Activated CD8-positive, alpha-beta memory T cell treated with anti-CD3 and anti-CD28 coated beads, Interleukin-2, amount 10 ng/mL, durations not matched to agents 7 days and 5 days (primary cell): Measurements from ENCODE around the gene EIF4EBP2. TPM values are rescaled to one million over a fixed set of nuclear protein-coding genes. Genes with fewer than 3 reads are reported as not detected.

ENCODE experiments used
- ATAC-seq: fragments of 150-1000 bp; cut with Tn5 transposase; one replicate; pipeline ENCODE4 v1.10.0; 2021; ENCODE audit warnings: moderate library complexity
- CTCF ChIA-PET: fragments of 350-600 bp; sonication (Branson Sonifier 250); formaldehyde crosslinking; loops from one replicate; lab custom pipeline; 2021; ENCODE audit warnings: antibody characterized with exemption; lab: Charles Lee
- DNase-seq: peaks from one replicate; pipeline ENCODE4 v3.0.0-alpha.2; 2020
- H3K27ac Mint-ChIP-seq: one replicate; pipeline ENCODE4 v1.8.0; 2021; ENCODE audit warnings: mild to moderate bottlenecking, mixed read lengths
- H3K27me3 Mint-ChIP-seq: one replicate; pipeline ENCODE4 v1.8.0; 2021; ENCODE audit warnings: mixed read lengths
- H3K36me3 Mint-ChIP-seq: one replicate; pipeline ENCODE4 v1.8.0; 2021; ENCODE audit warnings: mild to moderate bottlenecking, mixed read lengths
- H3K4me1 Mint-ChIP-seq: one replicate; pipeline ENCODE4 v1.8.0; 2021; ENCODE audit warnings: mixed read lengths
- H3K4me3 Mint-ChIP-seq: one replicate; pipeline ENCODE4 v1.8.0; 2021; ENCODE audit warnings: mild to moderate bottlenecking, moderate library complexity, mixed read lengths
- H3K9me3 Mint-ChIP-seq: one replicate; pipeline ENCODE4 v1.8.0; 2022; ENCODE audit warnings: low read depth, mixed read lengths
- total RNA-seq, 2 experiments: library from RNA; stranded (reverse); gene quantifications; one replicate each; pipeline ENCODE4 v1.2.3, GENCODE V29; 2021

The EIF4EBP2 gene
- total RNA-seq, 2 experiments from 2014 or later = 37.8 to 51.7 TPM

DNA sequence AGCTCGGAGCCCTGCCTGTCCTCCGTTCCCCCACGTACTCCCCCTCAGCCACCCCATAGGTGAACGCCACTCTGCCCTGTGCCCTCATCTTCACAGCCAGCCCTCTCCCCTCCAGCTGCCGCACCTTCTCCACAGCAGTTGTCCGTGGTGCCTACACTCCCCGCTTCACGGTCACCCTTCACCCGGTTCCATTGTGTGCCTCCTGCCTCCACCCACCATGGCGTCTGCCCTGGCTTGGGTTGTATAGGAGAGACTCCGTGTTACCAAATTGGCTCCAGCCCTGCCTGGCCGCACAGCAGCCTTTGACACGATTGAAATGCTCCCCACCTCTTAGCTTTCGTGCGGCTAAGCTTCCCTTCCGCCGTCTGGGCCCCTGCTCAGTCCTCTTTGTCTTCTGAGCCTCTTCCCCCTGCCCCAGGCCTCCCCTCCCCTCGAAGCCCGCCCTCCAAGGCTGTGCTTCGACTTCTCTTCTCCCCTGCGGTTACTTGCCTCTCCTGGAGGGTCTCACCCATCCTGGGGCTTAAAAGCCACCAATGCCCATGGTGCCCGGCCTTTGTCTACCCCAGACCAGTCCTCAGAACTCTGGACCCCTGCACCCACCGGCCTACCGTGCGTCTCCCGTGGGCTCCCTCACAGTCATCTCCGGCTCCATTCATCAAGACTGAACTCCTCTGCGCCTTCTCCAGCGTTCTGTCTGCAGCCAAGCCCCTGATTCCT is 56.0 kb downstream of the EIF4EBP2 start:
- H3K27me3 Mint-ChIP-seq = peaks cover 65% of the 10 kb centered on the region
- peaks cover 2% of the 10 kb centered on the region for H3K4me1 Mint-ChIP-seq
- no peak for ATAC-seq
- CTCF ChIA-PET = interaction anchor here (1.2 to 2.7 kb wide), 4 partner anchors 40 to 419 kb away, joined by 3 to 20 read pairs (median 8); no protein-coding TSS in a partner anchor
- no peaks in the 10 kb centered on the region for H3K9me3 Mint-ChIP-seq
- no peaks in the 10 kb centered on the region for H3K36me3 Mint-ChIP-seq
- no peak for DNase-seq
- H3K27ac Mint-ChIP-seq = no peak overlapping the region
- no peak overlapping the region for H3K4me3 Mint-ChIP-seq

DNA sequence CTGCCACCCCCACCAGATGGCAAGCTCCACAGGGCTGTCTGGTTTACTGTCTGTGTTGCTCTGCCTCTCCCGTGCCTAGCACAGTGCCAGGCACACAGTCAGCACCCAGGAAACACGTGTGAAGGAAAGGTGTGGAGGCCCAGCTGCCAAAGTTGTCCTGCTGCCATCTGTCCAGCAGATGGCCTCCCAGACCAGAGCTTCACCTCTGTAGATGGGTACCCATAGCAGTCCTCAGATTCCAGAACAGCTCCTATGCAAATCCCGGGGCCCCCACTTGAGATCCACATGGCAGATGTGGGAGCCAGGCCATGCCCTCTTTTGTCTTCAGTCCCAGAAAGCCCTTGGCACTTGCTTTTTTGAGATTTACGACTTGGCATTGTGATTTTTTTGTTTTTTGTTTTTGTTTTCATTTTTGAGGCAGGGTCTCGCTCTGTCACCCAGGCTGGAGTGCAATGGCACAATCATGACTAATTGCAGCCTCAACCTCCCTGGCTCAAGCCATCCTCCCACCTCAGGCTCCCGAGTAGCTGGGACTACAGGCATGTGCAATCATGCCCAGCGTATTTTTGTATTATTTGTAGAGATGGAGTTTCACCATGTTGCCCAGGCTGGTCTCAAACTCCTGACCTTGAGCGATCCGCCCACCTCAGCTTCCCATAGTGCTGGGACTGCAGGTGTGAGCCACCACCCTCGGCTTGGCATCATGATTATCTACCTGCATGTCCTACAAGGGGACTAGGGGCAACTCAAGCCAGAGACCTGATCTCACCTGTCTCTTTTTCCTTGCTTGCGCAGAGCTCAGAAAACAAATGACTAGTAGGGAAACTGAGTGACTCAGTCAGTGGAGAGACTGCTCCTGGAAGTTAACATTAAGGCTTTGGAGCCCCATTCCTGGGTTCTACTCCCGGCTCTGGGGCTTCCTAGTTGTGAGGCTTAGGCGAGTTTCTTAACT is 57.7 kb downstream of the EIF4EBP2 start:
- no peaks in the 10 kb centered on the region for H3K36me3 Mint-ChIP-seq
- DNase-seq (peak; percentile 67), ATAC-seq (peak; percentile 81)
- CTCF ChIA-PET = interaction anchor here (0.7 to 3.2 kb wide), 39 partner anchors 10 to 427 kb away, joined by 3 to 20 read pairs (median 4); partner anchors contain the start of genes EIF4EBP2, PALD1 and PCBD1
- H3K4me1 Mint-ChIP-seq = peaks cover 2% of the 10 kb centered on the region
- H3K27ac Mint-ChIP-seq = no peak overlapping the region
- H3K9me3 Mint-ChIP-seq = no peaks in the 10 kb centered on the region
- no peak overlapping the region for H3K4me3 Mint-ChIP-seq
- H3K27me3 Mint-ChIP-seq = peaks cover 56% of the 10 kb centered on the region

- Mint-ChIP-seq H3K4me3 (no peak overlapping the region), H3K9me3 (no peaks in the 10 kb centered on the region), H3K27ac (no peak overlapping the region), H3K27me3 (peaks cover 52% of the 10 kb centered on the region), H3K36me3 (no peaks in the 10 kb centered on the region), H3K4me1 (peaks cover 2% of the 10 kb centered on the region)
- no peak for ATAC-seq
- CTCF ChIA-PET = interaction anchor here (0.7 to 3.2 kb wide), 14 partner anchors 8 to 97 kb away, joined by 3 to 20 read pairs (median 8); partner anchors contain the start of gene EIF4EBP2
- DNase-seq = no peak
Observed at GRCh38 chr10:70462349-70462984, 58.5 kb downstream of the EIF4EBP2 start.

- no peaks in the 10 kb centered on the region for H3K9me3 Mint-ChIP-seq
- DNase-seq (no peak), ATAC-seq (no peak)
- no peak overlapping the region for H3K27ac Mint-ChIP-seq
- H3K36me3 Mint-ChIP-seq = no peaks in the 10 kb centered on the region
- peaks cover 2% of the 10 kb centered on the region for H3K4me1 Mint-ChIP-seq
- CTCF ChIA-PET = interaction anchor here (1.2 kb wide), 1 partner anchor 22 kb away, joined by 3 read pairs; no protein-coding TSS in a partner anchor
- H3K27me3 Mint-ChIP-seq = peaks cover 42% of the 10 kb centered on the region
- no peak overlapping the region for H3K4me3 Mint-ChIP-seq
Observed at GRCh38 chr10:70465278-70465677, 61.3 kb downstream of the EIF4EBP2 start.

- Mint-ChIP-seq H3K4me1 (peaks cover 2% of the 10 kb centered on the region), H3K9me3 (no peaks in the 10 kb centered on the region), H3K36me3 (no peaks in the 10 kb centered on the region), H3K27ac (no peak overlapping the region), H3K4me3 (no peak overlapping the region), H3K27me3 (peaks cover 39% of the 10 kb centered on the region)
- DNase-seq (no peak), ATAC-seq (no peak)
- CTCF ChIA-PET = interaction anchor here (1.2 kb wide), 1 partner anchor 21 kb away, joined by 3 read pairs; no protein-coding TSS in a partner anchor
Observed at GRCh38 chr10:70465832-70466231, 61.9 kb downstream of the EIF4EBP2 start.

- no peaks in the 10 kb centered on the region for H3K36me3 Mint-ChIP-seq
- H3K27ac Mint-ChIP-seq = no peak overlapping the region
- ATAC-seq (no peak), DNase-seq (no peak)
- peaks cover 2% of the 10 kb centered on the region for H3K4me1 Mint-ChIP-seq
- H3K27me3 Mint-ChIP-seq = peaks cover 38% of the 10 kb centered on the region
- CTCF ChIA-PET = interaction anchor here (1.1 kb wide), 1 partner anchor 92 kb away, joined by 4 read pairs; no protein-coding TSS in a partner anchor
- no peak overlapping the region for H3K4me3 Mint-ChIP-seq
- no peaks in the 10 kb centered on the region for H3K9me3 Mint-ChIP-seq
Observed at GRCh38 chr10:70466951-70467350, 63.0 kb downstream of the EIF4EBP2 start.

DNA sequence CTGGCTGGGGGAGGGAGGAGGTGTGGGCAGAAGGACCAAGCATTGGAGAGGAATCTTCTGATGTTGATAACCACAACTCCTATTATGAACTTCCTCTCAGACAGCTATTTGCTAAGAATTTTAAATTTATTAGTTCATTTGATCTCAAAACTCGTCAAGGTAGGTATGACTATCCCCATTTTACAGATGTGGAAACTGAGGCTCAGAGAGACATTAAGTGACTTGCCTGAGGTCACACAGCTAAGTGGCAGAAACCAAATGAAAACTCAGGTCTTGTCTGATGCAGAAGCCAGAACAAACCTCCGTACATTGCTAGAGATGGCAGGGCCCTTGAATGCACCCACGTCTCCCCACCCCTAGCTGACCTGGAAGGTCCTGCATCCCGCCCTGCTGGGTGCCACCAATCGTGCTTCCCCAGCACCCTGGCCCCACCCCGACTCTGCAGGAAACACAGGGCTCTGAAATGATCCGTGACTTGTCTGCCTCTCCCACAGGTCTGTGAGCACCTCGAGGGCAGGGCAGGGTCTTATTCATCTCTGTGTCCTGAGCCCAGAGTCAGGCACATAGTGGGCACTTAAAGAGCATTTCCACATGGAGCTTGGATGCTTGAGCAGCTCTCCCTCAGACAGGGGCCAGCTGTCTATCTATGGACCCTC is 69.0 kb downstream of the EIF4EBP2 start:
- DNase-seq (no peak), ATAC-seq (no peak)
- Mint-ChIP-seq H3K27me3 (peaks cover 63% of the 10 kb centered on the region), H3K4me3 (no peak overlapping the region), H3K36me3 (no peaks in the 10 kb centered on the region), H3K9me3 (no peaks in the 10 kb centered on the region), H3K27ac (no peak overlapping the region), H3K4me1 (peaks cover 15% of the 10 kb centered on the region)
- CTCF ChIA-PET = no interaction called here

- no peak for ATAC-seq
- H3K27me3 Mint-ChIP-seq = peaks cover 65% of the 10 kb centered on the region
Observed at GRCh38 chr10:70474780-70475179, 70.8 kb downstream of the EIF4EBP2 start.

GRCh38 chr10:70475661-70476060 is 71.7 kb downstream of the EIF4EBP2 start:
- H3K36me3 Mint-ChIP-seq = no peaks in the 10 kb centered on the region
- ATAC-seq (no peak), DNase-seq (no peak)
- no peaks in the 10 kb centered on the region for H3K9me3 Mint-ChIP-seq
- H3K27me3 Mint-ChIP-seq = peaks cover 70% of the 10 kb centered on the region
- CTCF ChIA-PET = interaction anchor here (3.0 kb wide), 1 partner anchor 14 kb away, joined by 13 read pairs; no protein-coding TSS in a partner anchor
- no peak overlapping the region for H3K4me3 Mint-ChIP-seq
- H3K27ac Mint-ChIP-seq = no peak overlapping the region
- peaks cover 33% of the 10 kb centered on the region for H3K4me1 Mint-ChIP-seq

More at GRCh38 chr10:70474780-70475179, 70.8 kb downstream of the EIF4EBP2 start:
- Mint-ChIP-seq H3K36me3 (no peaks in the 10 kb centered on the region), H3K4me1 (peaks cover 26% of the 10 kb centered on the region), H3K9me3 (no peaks in the 10 kb centered on the region), H3K4me3 (no peak overlapping the region), H3K27ac (no peak overlapping the region)
- DNase-seq = no peak
- CTCF ChIA-PET = no interaction called here

- Mint-ChIP-seq H3K9me3 (no peaks in the 10 kb centered on the region), H3K27ac (no peak overlapping the region), H3K36me3 (no peaks in the 10 kb centered on the region), H3K4me1 (peaks cover 34% of the 10 kb centered on the region), H3K4me3 (no peak overlapping the region), H3K27me3 (peaks cover 69% of the 10 kb centered on the region)
- no peak for ATAC-seq
- no peak for DNase-seq
- CTCF ChIA-PET = interaction anchor here (1.1 to 3.0 kb wide), 3 partner anchors 15 to 254 kb away, joined by 3 to 13 read pairs (median 3); no protein-coding TSS in a partner anchor
Observed at GRCh38 chr10:70476249-70477035, 72.5 kb downstream of the EIF4EBP2 start.

GRCh38 chr10:70477661-70478162 is 73.8 kb downstream of the EIF4EBP2 start:
- Mint-ChIP-seq H3K27me3 (peaks cover 72% of the 10 kb centered on the region), H3K4me3 (peak overlapping the region; percentile 48), H3K9me3 (no peaks in the 10 kb centered on the region), H3K36me3 (no peaks in the 10 kb centered on the region), H3K4me1 (peaks cover 34% of the 10 kb centered on the region), H3K27ac (peak overlapping the region; percentile 43)
- DNase-seq (peak; percentile 80), ATAC-seq (peak; percentile 77)
- CTCF ChIA-PET = interaction anchor here (0.6 to 3.0 kb wide), 5 partner anchors 16 to 255 kb away, joined by 3 to 13 read pairs (median 3); no protein-coding TSS in a partner anchor
